ENCODE data around the gene GRK6. TPM values are rescaled to one million over a fixed set of nuclear protein-coding genes. Genes with fewer than 3 reads are reported as not detected.

Gene GRK6
- total and polyA plus RNA-seq, 2 experiments from 2014 or later = 13.0 to 56.8 TPM

DNA sequence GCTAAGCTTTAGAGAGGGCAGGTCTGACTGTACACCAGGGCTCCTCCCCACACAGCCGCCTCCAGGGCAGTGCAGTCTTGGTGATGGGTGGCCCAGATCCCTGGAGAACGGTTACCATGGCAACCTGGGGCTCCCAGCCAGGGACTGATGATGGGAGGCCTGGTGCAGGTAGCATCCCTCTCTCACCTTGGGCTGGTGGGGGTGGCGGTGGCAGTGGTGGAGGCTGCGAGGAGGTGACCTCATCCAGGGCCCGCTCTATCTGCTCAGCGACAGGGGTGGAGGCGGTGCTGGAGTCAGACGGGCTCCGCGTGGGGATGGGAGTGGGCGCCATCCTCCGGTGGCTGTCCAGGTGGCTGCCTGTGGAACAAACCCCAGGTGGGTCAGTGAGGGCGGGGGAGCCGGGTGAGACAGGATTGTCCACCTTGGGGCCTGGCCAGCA lies 32.5 kb downstream of the GRK6 start (continued):
- TF ChIP-seq, protein P1, sequence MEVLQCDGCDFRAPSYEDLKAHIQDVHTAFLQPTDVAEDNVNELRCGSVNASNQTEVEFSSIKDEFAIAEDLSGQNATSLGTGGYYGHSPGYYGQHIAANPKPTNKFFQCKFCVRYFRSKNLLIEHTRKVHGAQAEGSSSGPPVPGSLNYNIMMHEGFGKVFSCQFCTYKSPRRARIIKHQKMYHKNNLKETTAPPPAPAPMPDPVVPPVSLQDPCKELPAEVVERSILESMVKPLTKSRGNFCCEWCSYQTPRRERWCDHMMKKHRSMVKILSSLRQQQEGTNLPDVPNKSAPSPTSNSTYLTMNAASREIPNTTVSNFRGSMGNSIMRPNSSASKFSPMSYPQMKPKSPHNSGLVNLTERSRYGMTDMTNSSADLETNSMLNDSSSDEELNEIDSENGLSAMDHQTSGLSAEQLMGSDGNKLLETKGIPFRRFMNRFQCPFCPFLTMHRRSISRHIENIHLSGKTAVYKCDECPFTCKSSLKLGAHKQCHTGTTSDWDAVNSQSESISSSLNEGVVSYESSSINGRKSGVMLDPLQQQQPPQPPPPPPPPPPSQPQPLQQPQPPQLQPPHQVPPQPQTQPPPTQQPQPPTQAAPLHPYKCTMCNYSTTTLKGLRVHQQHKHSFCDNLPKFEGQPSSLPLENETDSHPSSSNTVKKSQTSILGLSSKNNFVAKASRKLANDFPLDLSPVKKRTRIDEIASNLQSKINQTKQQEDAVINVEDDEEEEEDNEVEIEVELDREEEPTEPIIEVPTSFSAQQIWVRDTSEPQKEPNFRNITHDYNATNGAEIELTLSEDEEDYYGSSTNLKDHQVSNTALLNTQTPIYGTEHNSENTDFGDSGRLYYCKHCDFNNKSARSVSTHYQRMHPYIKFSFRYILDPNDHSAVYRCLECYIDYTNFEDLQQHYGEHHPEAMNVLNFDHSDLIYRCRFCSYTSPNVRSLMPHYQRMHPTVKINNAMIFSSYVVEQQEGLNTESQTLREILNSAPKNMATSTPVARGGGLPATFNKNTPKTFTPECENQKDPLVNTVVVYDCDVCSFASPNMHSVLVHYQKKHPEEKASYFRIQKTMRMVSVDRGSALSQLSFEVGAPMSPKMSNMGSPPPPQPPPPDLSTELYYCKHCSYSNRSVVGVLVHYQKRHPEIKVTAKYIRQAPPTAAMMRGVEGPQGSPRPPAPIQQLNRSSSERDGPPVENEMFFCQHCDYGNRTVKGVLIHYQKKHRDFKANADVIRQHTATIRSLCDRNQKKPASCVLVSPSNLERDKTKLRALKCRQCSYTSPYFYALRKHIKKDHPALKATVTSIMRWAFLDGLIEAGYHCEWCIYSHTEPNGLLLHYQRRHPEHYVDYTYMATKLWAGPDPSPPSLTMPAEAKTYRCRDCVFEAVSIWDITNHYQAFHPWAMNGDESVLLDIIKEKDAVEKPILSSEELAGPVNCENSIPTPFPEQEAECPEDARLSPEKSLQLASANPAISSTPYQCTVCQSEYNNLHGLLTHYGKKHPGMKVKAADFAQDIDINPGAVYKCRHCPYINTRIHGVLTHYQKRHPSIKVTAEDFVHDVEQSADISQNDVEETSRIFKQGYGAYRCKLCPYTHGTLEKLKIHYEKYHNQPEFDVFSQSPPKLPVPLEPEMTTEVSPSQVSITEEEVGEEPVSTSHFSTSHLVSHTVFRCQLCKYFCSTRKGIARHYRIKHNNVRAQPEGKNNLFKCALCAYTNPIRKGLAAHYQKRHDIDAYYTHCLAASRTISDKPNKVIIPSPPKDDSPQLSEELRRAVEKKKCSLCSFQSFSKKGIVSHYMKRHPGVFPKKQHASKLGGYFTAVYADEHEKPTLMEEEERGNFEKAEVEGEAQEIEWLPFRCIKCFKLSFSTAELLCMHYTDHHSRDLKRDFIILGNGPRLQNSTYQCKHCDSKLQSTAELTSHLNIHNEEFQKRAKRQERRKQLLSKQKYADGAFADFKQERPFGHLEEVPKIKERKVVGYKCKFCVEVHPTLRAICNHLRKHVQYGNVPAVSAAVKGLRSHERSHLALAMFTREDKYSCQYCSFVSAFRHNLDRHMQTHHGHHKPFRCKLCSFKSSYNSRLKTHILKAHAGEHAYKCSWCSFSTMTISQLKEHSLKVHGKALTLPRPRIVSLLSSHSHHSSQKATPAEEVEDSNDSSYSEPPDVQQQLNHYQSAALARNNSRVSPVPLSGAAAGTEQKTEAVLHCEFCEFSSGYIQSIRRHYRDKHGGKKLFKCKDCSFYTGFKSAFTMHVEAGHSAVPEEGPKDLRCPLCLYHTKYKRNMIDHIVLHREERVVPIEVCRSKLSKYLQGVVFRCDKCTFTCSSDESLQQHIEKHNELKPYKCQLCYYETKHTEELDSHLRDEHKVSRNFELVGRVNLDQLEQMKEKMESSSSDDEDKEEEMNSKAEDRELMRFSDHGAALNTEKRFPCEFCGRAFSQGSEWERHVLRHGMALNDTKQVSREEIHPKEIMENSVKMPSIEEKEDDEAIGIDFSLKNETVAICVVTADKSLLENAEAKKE (CRISPR knock-in tag; IDR thresholded peaks at IDR 0.05) = no peak
- no peak for TF ChIP-seq NANOG (IDR thresholded peaks at IDR 0.05; ENCODE audit: borderline replicate concordance)
- no peak for TF ChIP-seq EZH2phosphoT487 (IDR thresholded peaks at IDR 0.05; ENCODE audit: unreplicated experiment)
- no peak for TF ChIP-seq ZNF331 (CRISPR knock-in tag; IDR thresholded peaks at IDR 0.05; ENCODE audit: low read depth)
- no peak for TF ChIP-seq JUNB (IDR thresholded peaks at IDR 0.05; ENCODE audit: unreplicated experiment)
- no peak for TF ChIP-seq CREB1 (CRISPR knock-in tag; IDR thresholded peaks at IDR 0.05; ENCODE audit: low read depth)
- TF ChIP-seq, protein P2, sequence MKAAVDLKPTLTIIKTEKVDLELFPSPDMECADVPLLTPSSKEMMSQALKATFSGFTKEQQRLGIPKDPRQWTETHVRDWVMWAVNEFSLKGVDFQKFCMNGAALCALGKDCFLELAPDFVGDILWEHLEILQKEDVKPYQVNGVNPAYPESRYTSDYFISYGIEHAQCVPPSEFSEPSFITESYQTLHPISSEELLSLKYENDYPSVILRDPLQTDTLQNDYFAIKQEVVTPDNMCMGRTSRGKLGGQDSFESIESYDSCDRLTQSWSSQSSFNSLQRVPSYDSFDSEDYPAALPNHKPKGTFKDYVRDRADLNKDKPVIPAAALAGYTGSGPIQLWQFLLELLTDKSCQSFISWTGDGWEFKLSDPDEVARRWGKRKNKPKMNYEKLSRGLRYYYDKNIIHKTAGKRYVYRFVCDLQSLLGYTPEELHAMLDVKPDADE (IDR thresholded peaks at IDR 0.05) = no peak
- TF ChIP-seq ZNF114 (CRISPR knock-in tag; IDR thresholded peaks at IDR 0.05) = no peak

DNA sequence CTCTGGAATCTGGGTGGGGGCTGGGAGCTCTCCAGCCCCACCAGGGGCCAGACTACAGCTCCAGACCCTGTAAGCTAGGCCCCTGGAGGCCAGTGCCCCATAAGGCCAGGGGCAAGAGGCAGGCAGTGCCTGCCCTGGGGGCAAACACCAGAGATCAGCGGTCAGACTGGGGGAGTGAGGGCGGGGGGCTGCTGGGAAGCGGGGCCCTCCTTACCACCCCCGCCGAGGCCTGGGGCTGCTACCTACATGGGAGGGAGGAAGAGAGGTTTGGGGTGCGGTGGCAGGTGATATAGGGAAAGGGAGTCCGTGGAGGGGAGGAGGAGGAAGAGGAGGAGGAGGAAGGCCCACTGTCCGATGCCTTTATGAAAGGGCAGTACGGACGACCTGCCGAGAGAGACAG lies 32.9 kb downstream of the GRK6 start:
- Mint-ChIP-seq H3K27ac (no peak overlapping the region), H3K9me3 (peaks cover 3% of the 10 kb centered on the region; the same call in 1 of the 3 replicates), H3K4me3 (no peak overlapping the region), H3K36me3 (ENCODE audit: low read depth) (peaks cover 61% of the 10 kb centered on the region), H3K27me3 (ENCODE audit: insufficient read depth, low read depth, poor library complexity) (peaks cover 42% of the 10 kb centered on the region), H3K4me1 (peaks cover 15% of the 10 kb centered on the region)
- no peaks in the 10 kb centered on the region for H3K9me2 ChIP-seq (ENCODE audit: insufficient read depth)
- H4K20me1 ChIP-seq (replicated peaks; ENCODE audit: insufficient read depth) = peaks cover 24% of the 10 kb centered on the region
- no peak overlapping the region for H3K27ac ChIP-seq (ENCODE audit: low read depth)
- no peaks in the 10 kb centered on the region for H3K27me3 ChIP-seq (ENCODE audit: insufficient read depth)
- no peak for DNase-seq (ENCODE audit: low spot score)
- no peak overlapping the region for H3K4me2 ChIP-seq
- peaks cover 10% of the 10 kb centered on the region for H3K4me1 ChIP-seq (ENCODE audit: insufficient read depth)
- H3K36me3 ChIP-seq (ENCODE audit: insufficient read depth) = peaks cover 31% of the 10 kb centered on the region
- H3F3A ChIP-seq (replicated peaks; ENCODE audit: low read depth) = peaks cover 49% of the 10 kb centered on the region
- no peak for ATAC-seq
- H2AFZ ChIP-seq = no peak overlapping the region
- H3K4me3 ChIP-seq = no peak overlapping the region
- H3K79me2 ChIP-seq (replicated peaks; ENCODE audit: insufficient read depth) = peaks cover 10% of the 10 kb centered on the region
- TF ChIP-seq CREB1 (CRISPR knock-in tag; IDR thresholded peaks at IDR 0.05; ENCODE audit: low read depth) (no peak), ZNF114 (CRISPR knock-in tag; IDR thresholded peaks at IDR 0.05) (no peak), STAT1 (IDR thresholded peaks at IDR 0.05; ENCODE audit: unreplicated experiment) (no peak), ZNF331 (CRISPR knock-in tag; IDR thresholded peaks at IDR 0.05; ENCODE audit: low read depth) (no peak), EZH2phosphoT487 (IDR thresholded peaks at IDR 0.05; ENCODE audit: unreplicated experiment) (no peak)
- TF ChIP-seq, protein P1 (CRISPR knock-in tag; IDR thresholded peaks at IDR 0.05) = no peak

Data from GM23338 (cell line).